Activated naive CD8-positive, alpha-beta T cell treated with anti-CD3 and anti-CD28 coated beads, Interleukin-2, amount 10 ng/mL, durations not matched to agents 7 days and 5 days (primary cell): ENCODE results near the gene HP. TPM values are rescaled to one million over a fixed set of nuclear protein-coding genes. Genes with fewer than 3 reads are reported as not detected.
A peak's percentile ranks its signal among the peaks of the same experiment; 100 is the strongest.
"Not testable (repeated sequence)": the region's sequence is repeated elsewhere in the genome, so short reads cannot be mapped to it uniquely, and the experiment has no call there.

Experiments used
- ATAC-seq: fragments of 150-1000 bp; cut with Tn5 transposase; one replicate; pipeline ENCODE4 v1.10.0; 2021; ENCODE audit warnings: low read depth, moderate library complexity
- POLR2A ChIA-PET: fragments of 350-600 bp; sonication (Branson Sonifier 250); formaldehyde crosslinking; loops from one replicate; lab custom pipeline; 2021; ENCODE audit warnings: antibody characterized with exemption; lab: Charles Lee
- DNase-seq: peaks from one replicate; pipeline ENCODE4 v3.0.0; 2021
- H3K27ac Mint-ChIP-seq: one replicate; pipeline ENCODE4 v1.8.0; 2022; ENCODE audit warnings: mild to moderate bottlenecking, mixed read lengths
- H3K27me3 Mint-ChIP-seq: one replicate; pipeline ENCODE4 v1.8.0; 2022; ENCODE audit warnings: mild to moderate bottlenecking, moderate library complexity, mixed read lengths
- H3K36me3 Mint-ChIP-seq: one replicate; pipeline ENCODE4 v1.8.0; 2021; ENCODE audit warnings: mild to moderate bottlenecking, mixed read lengths
- H3K4me1 Mint-ChIP-seq: one replicate; pipeline ENCODE4 v1.8.0; 2021; ENCODE audit warnings: mixed read lengths
- H3K4me3 Mint-ChIP-seq: one replicate; pipeline ENCODE4 v1.8.0; 2022; ENCODE audit warnings: mild to moderate bottlenecking, moderate library complexity, mixed read lengths
- H3K9me3 Mint-ChIP-seq: one replicate; pipeline ENCODE4 v1.8.0; 2021; ENCODE audit warnings: mixed read lengths
- total RNA-seq, 2 experiments: library from RNA; stranded (reverse); gene quantifications; one replicate each; pipeline ENCODE4 v1.2.3, GENCODE V29; 2021

Gene HP, protein sequence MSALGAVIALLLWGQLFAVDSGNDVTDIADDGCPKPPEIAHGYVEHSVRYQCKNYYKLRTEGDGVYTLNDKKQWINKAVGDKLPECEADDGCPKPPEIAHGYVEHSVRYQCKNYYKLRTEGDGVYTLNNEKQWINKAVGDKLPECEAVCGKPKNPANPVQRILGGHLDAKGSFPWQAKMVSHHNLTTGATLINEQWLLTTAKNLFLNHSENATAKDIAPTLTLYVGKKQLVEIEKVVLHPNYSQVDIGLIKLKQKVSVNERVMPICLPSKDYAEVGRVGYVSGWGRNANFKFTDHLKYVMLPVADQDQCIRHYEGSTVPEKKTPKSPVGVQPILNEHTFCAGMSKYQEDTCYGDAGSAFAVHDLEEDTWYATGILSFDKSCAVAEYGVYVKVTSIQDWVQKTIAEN
- total RNA-seq: not detected

DNA sequence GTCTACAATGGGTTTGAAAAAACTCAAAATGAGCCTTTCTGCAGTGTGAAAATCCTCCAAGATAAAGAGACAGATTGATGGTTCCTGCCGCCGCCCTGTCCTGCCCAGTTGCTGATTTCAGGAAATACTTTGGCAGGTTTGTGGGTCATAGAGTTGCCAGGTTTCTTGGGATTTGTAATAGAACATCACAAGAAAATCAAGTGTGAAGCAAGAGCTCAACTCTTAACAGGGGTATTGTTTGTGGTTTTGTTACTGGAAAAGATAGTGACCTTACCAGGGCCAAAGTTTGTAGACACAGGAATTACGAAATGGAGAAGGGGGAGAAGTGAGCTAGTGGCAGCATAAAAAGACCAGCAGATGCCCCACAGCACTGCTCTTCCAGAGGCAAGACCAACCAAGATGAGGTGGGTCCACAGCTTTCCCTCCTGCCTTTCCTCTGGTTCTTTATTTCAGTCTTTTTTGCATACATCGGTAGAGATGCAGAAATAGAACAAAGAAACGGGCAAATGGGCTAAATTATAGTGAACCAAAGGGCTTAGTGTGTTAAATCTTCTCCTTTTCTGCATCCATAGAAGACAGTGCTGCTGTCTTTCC lies at the start of gene HP:
Gene HP (plus strand): TSS at position 252 of the 594 bp plus-strand sequence. CDS start 148 bp downstream, at position 400.
- H3K9me3 Mint-ChIP-seq, H3K4me3 Mint-ChIP-seq, DNase-seq, H3K36me3 Mint-ChIP-seq, H3K27me3 Mint-ChIP-seq, ATAC-seq, POLR2A ChIA-PET, H3K27ac Mint-ChIP-seq, H3K4me1 Mint-ChIP-seq: not testable (repeated sequence)

DNA sequence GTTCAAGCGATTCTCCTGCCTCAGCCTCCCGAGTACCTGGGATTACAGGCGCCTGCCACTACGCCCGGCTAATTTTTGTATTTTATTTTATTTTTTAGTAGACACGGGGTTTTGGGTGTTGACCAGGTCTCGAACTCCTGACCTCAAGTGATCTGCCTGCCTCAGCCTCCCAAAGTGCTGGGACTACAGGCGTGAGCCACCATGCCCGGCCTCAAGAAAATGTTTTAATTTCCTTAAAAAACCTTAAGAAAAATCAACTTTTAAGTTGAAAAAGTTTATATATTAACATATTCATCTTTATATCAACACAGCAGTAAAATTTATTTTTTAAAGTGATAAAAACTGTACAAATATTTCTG lies 46.3 kb upstream of the HP start:
- DNase-seq, H3K36me3 Mint-ChIP-seq, H3K27me3 Mint-ChIP-seq, POLR2A ChIA-PET, H3K27ac Mint-ChIP-seq, H3K9me3 Mint-ChIP-seq, ATAC-seq: not testable (repeated sequence)
- peaks cover 14% of the 10 kb centered on the region for H3K4me1 Mint-ChIP-seq
- H3K4me3 Mint-ChIP-seq: peak overlapping the region; percentile 99

DNA sequence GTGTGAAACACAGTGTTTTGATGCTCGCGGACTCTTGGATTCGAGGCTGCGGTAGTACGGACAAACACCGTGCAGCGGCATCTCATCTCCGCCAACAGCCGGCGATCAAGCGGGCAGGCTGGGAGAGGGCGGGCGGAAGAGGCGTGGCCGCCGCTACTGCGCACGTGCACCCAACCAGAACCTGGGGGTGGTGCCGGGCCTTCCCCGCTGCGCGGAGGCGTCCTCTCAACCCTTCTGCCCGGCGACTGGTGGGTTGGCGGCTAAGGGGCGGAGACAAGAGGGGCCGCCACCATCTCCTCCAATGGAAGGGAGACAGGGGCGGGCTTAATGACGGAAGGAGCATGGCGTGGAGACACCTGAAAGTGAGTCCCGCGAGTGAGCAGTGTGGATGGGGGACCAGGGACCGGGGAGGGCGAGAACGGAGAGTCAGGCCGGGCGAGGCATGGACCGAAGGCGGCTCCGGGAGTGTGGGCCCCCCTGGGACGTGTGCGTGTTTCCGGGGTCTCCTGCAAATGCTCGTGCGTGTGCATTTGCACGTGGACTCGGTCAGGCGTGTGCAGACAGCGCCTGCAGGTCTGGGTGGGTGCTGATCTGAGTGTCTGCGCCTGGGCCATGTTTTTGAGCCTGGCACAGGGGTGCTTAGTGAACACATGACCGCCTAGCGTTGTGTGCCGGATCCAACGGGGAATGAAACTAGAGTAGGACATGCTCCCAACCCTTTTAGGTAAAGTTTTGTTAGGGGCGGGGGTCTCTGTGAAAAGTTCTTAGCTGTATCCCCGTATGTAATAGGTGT lies 45.7 kb upstream of the HP start, which contains the start of gene DHODH:
Gene DHODH (plus strand): TSS at position 321 of the 793 bp plus-strand sequence. CDS start 21 bp downstream, at position 342.
- Mint-ChIP-seq H3K9me3 (no peaks in the 10 kb centered on the region), H3K4me3 (peak within 1 kb of the TSS; percentile 99), H3K27me3 (peaks cover 5% of the 10 kb centered on the region), H3K36me3 (peaks cover 5% of the 10 kb centered on the region), H3K4me1 (peaks cover 18% of the 10 kb centered on the region), H3K27ac (peak within 1 kb of the TSS; percentile 96)
- DNase-seq: peak; percentile 96
- POLR2A ChIA-PET: interaction anchor here (0.7 kb wide), 1 partner anchor 740 kb away, joined by 4 read pairs; no protein-coding TSS in a partner anchor
- ATAC-seq: peak; percentile 100

DNA sequence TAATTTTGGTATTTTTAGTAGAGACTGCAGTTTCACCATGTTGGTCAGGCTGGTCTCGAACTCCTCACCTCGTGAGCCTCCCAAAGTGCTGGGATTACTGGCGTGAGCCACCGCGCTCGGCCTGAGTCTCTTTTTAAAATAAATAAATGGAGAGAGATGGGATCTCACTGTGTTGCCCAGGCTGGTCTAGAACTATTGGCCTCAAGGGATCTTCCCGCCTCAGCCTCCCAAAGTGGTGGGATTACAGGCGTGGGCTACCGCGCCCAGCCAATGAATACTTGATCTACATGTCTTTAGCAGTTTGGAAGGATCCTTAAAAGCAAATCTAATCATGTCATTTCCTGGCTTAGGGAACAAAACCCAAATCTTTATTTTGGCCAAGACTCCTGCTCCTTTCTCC lies 44.5 kb upstream of the HP start:
- DNase-seq (no peak), ATAC-seq (no peak)
- H3K9me3 Mint-ChIP-seq: no peaks in the 10 kb centered on the region
- peaks cover 1% of the 10 kb centered on the region for H3K27me3 Mint-ChIP-seq
- POLR2A ChIA-PET: no interaction called here
- peak overlapping the region; percentile 69 for H3K4me3 Mint-ChIP-seq
- H3K36me3 Mint-ChIP-seq: peaks cover 6% of the 10 kb centered on the region
- H3K27ac Mint-ChIP-seq: no peak overlapping the region
- H3K4me1 Mint-ChIP-seq: peaks cover 18% of the 10 kb centered on the region

DNA sequence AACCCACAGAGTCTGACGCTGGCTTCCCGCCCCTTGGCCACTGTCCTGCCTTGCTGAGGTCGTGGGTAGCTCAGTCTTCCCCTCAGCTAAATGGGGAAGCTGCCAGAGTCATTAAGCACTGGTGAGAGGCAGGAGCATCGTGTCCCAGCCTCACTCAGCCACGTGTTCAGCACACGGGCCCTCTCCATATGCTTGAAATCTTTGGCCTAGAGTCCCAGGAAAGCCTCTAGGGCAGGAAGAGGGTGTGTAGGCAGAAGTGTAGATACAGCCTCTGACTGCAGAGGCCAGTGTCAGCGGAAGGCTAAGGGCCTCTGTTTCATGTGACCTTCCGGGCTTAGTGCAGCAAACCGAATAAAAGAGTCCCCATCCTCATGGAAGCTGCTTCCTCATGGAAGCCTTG lies 41.7 kb upstream of the HP start:
- Mint-ChIP-seq H3K4me1 (peaks cover 18% of the 10 kb centered on the region), H3K4me3 (no peak overlapping the region), H3K9me3 (no peaks in the 10 kb centered on the region), H3K27me3 (no peaks in the 10 kb centered on the region), H3K27ac (no peak overlapping the region), H3K36me3 (peaks cover 6% of the 10 kb centered on the region)
- POLR2A ChIA-PET: no interaction called here
- no peak for ATAC-seq
- DNase-seq: no peak

DNA sequence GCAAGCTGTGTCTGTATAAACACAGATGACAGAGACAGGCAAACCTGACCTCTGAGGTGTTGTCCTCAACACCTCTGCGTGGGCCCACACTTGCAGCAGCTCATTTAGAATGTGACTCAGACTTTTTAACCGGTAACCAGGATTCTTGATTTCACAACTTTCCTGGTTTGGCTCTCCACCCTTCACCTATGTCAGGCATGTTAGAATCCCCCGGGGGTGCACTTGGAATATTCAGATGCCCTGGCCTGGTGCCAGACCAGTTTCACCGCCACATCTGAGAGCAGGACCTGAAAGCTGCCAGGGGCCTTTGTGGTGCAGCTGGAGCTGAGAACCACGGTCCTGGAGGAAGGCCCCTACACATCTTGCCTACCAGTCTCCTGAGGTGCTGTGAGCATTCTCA lies 40.9 kb upstream of the HP start:
- H3K27me3 Mint-ChIP-seq: no peaks in the 10 kb centered on the region
- H3K27ac Mint-ChIP-seq: peak overlapping the region; percentile 17
- ATAC-seq (no peak), DNase-seq (no peak)
- H3K4me3 Mint-ChIP-seq: no peak overlapping the region
- no peaks in the 10 kb centered on the region for H3K9me3 Mint-ChIP-seq
- POLR2A ChIA-PET: no interaction called here
- peaks cover 6% of the 10 kb centered on the region for H3K36me3 Mint-ChIP-seq
- H3K4me1 Mint-ChIP-seq: peaks cover 18% of the 10 kb centered on the region

DNA sequence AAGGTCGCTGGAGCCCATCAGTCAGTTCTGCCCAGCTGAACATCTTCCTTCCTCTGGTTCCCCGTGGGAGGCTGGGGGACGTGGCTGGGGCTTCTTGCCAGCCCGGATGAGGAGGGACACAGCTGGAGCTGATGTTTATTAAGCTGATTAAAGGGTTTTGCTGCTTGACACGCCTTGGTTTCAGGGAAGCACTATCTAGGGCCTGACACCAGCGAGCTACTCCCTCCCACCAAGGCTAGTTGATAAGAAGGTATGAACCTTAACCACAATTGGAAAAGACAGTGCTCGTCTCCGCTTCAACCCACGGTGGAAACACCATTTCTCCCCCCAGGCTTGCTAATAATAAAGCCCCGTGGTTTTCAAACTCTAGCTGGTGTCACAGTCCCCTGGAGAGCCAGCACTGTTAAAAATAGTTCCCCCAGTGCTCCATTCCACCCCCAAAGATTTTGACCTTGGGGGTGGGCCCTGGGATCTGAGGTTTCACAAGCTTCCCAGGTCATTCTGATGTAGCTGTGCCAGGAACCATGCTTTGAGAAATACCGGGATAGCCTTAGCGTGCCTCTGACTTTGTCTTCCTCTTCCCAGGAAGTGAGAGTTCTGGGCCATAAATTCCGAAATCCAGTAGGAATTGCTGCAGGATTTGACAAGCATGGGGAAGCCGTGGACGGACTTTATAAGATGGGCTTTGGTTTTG lies 40.3 kb upstream of the HP start:
- ATAC-seq (no peak), DNase-seq (no peak)
- Mint-ChIP-seq H3K36me3 (peaks cover 4% of the 10 kb centered on the region), H3K4me1 (peaks cover 17% of the 10 kb centered on the region), H3K4me3 (no peak overlapping the region), H3K27me3 (no peaks in the 10 kb centered on the region), H3K9me3 (no peaks in the 10 kb centered on the region), H3K27ac (no peak overlapping the region)
- POLR2A ChIA-PET: no interaction called here

DNA sequence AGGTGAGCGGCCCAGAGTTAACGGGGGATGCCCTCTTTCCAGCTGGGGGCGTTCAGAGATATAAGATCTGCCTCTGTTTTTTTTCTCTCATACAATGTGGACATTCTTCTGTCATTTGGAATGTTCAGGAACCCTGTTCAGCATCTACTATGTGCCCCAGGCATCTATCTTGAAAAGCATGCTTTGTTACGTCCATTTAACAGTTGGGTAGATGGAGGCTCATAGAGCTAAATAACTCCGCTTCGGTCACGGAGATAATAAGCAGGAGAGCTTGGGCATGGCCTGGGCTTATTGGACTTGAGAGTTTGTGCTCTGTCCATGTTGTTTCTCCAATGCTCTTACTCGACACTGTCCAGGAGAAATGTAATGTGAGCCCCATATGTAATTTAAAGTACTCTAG lies 39.6 kb upstream of the HP start:
- peaks cover 4% of the 10 kb centered on the region for H3K36me3 Mint-ChIP-seq
- no peaks in the 10 kb centered on the region for H3K27me3 Mint-ChIP-seq
- H3K9me3 Mint-ChIP-seq: no peaks in the 10 kb centered on the region
- POLR2A ChIA-PET: no interaction called here
- ATAC-seq: no peak
- no peak overlapping the region for H3K4me3 Mint-ChIP-seq
- no peak for DNase-seq
- peaks cover 17% of the 10 kb centered on the region for H3K4me1 Mint-ChIP-seq
- no peak overlapping the region for H3K27ac Mint-ChIP-seq

DNA sequence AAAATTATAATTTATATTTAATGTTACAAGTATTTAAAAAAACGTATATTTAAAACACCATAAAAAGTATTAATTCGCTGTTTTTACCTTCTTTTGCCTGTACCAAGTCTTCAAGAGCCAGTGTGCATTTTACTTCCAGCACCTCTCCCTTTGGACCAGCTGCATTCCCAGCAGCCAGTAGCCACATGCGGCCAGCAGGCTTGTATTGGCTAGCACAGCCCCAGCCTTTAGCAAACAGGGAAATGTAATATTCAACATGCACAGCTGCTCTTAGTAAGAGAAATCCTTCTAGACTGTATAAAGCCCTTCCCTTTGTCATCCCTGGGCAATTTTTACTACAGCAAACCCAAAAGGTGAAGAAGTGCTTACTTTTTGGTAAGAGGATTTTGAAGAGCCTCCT lies 39.2 kb upstream of the HP start:
- POLR2A ChIA-PET: no interaction called here
- Mint-ChIP-seq H3K27ac (no peak overlapping the region), H3K4me3 (no peak overlapping the region)

DNA sequence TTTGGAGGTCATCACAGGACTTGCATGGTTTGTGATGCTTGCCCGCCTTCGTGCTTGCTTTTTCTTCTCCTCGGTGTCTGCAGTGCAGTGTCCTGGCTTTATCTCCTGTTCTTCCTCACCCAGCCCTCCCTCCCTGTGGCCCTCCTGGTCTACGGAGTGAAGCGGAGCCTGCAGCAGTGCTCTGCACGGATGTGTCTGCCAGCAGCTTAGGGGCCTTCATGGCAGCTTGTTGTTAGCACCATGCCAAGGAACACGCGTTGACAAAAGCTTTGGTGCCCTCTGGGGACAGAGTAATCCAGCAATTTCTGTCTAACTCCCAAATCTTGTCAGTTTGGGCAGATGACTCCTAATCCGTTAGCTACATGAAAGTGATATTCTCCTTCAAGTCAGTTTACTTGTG lies 35.8 kb upstream of the HP start:
- Mint-ChIP-seq H3K9me3 (no peaks in the 10 kb centered on the region), H3K27me3 (no peaks in the 10 kb centered on the region), H3K36me3 (peaks cover 3% of the 10 kb centered on the region), H3K4me3 (no peak overlapping the region), H3K27ac (no peak overlapping the region), H3K4me1 (peaks cover under 1% of the 10 kb centered on the region)
- POLR2A ChIA-PET: no interaction called here
- no peak for ATAC-seq
- no peak for DNase-seq

More for the DNA sequence above, 39.2 kb upstream of the HP start:
- DNase-seq (no peak), ATAC-seq (no peak)
- Mint-ChIP-seq H3K27me3 (no peaks in the 10 kb centered on the region), H3K4me1 (peaks cover 14% of the 10 kb centered on the region), H3K9me3 (no peaks in the 10 kb centered on the region), H3K36me3 (peaks cover 4% of the 10 kb centered on the region)

DNA sequence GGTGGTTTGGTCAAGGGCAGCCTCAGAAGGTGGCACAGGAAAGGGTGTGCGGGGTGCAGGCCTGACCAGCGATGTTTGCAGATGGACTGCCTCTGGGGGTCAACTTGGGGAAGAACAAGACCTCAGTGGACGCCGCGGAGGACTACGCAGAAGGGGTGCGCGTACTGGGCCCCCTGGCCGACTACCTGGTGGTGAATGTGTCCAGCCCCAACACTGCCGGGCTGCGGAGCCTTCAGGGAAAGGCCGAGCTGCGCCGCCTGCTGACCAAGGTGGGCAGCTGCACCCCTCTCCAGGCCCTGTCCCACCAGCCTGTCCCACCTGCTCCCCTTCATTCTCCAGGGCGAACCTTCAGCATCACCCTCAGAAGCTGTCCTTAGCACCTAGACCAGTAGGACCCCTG lies 33.3 kb upstream of the HP start:
- H3K27ac Mint-ChIP-seq: no peak overlapping the region
- DNase-seq: no peak
- peaks cover 2% of the 10 kb centered on the region for H3K36me3 Mint-ChIP-seq
- no peaks in the 10 kb centered on the region for H3K27me3 Mint-ChIP-seq
- H3K4me1 Mint-ChIP-seq: no peaks in the 10 kb centered on the region
- H3K9me3 Mint-ChIP-seq: no peaks in the 10 kb centered on the region
- ATAC-seq: no peak
- no peak overlapping the region for H3K4me3 Mint-ChIP-seq
- POLR2A ChIA-PET: no interaction called here

DNA sequence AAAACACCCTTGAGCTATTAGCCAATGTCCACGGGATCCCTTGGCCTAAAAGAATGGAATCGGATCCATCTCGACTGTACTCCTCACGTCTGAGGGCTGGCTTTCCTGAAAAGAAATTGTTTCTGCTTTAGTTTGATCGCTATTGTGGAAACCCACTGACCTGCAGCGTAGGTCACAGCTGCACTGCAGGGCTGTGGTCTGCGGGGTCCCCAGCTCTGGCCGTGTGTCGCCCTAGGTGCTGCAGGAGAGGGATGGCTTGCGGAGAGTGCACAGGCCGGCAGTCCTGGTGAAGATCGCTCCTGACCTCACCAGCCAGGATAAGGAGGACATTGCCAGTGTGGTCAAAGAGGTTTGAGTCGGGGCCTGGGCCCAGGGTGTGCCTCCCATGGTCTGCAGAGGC lies 32.2 kb upstream of the HP start:
- Mint-ChIP-seq H3K4me3 (no peak overlapping the region), H3K36me3 (peaks cover 2% of the 10 kb centered on the region)
- POLR2A ChIA-PET: interaction anchor here (0.6 to 0.7 kb wide), 2 partner anchors 351 to 1234 kb away, joined by 3 to 5 read pairs; no protein-coding TSS in a partner anchor

DNA sequence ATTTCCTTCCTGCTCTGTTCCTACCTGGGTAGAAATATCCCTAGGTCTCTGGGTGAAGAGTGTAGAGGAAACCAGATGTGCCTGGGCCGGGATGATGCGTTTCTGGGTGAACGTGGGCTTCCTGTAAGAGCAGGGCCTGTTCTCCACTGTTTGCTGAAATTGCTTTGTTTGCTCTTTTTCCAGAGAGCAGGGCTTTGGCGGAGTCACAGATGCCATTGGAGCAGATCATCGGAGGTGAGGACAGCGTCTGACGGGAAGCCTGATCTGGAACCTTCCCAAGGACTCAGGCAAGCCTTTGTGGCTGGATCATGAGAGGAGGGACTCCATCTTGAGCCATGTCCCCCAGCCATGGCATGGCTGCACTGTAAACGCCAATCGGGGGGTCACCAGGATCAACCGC lies 30.3 kb upstream of the HP start:
- peaks cover 5% of the 10 kb centered on the region for H3K36me3 Mint-ChIP-seq
- H3K27ac Mint-ChIP-seq: no peak overlapping the region
- ATAC-seq: no peak
- H3K9me3 Mint-ChIP-seq: no peaks in the 10 kb centered on the region
- POLR2A ChIA-PET: no interaction called here
- H3K4me3 Mint-ChIP-seq: no peak overlapping the region
- no peaks in the 10 kb centered on the region for H3K27me3 Mint-ChIP-seq
- no peak for DNase-seq
- no peaks in the 10 kb centered on the region for H3K4me1 Mint-ChIP-seq

More for the DNA sequence above, 32.2 kb upstream of the HP start:
- Mint-ChIP-seq H3K9me3 (no peaks in the 10 kb centered on the region), H3K4me1 (no peaks in the 10 kb centered on the region), H3K27me3 (no peaks in the 10 kb centered on the region), H3K27ac (no peak overlapping the region)
- ATAC-seq (no peak), DNase-seq (no peak)
